GM21528 (cell line): Measurements from ENCODE around the gene TMEM79.

Experiments
- ATAC-seq: cut with Tn5 transposase; IDR thresholded peaks from one replicate; pipeline ENCODE4 v1.9.1; 2021; ENCODE audit warnings: mild to moderate bottlenecking, moderate library complexity; ENCODE audit not compliant: unreplicated experiment, low FRiP score

Gene TMEM79

GRCh38 chr1:156262461-156263287, 21.5 kb upstream of the TMEM79 start:
- ATAC-seq, result no peak

- no peak for ATAC-seq
Observed at GRCh38 chr1:156263288-156263655, 20.9 kb upstream of the TMEM79 start.

GRCh38 chr1:156266051-156266450, 18.1 kb upstream of the TMEM79 start:
- ATAC-seq, result no peak

GRCh38 chr1:156268336-156268735, 15.8 kb upstream of the TMEM79 start:
- ATAC-seq, result no peak

- no peak for ATAC-seq
Observed at GRCh38 chr1:156270314-156270713, 13.8 kb upstream of the TMEM79 start.

- ATAC-seq, result no peak
Observed at GRCh38 chr1:156276532-156276931, 7.6 kb upstream of the TMEM79 start.

- ATAC-seq, result no peak
Observed at GRCh38 chr1:156276966-156277381, 7.2 kb upstream of the TMEM79 start.

- no peak for ATAC-seq
Observed at GRCh38 chr1:156279837-156280236, 4.3 kb upstream of the TMEM79 start.

GRCh38 chr1:156281281-156281680, 2.8 kb upstream of the TMEM79 start:
- peak; percentile 28 for ATAC-seq

GRCh38 chr1:156281693-156282478, 2.2 kb upstream of the TMEM79 start:
- peak; percentile 18 for ATAC-seq

GRCh38 chr1:156282479-156283222, 1.5 kb upstream of the TMEM79 start, which contains the start of gene SMG5:
Gene SMG5 (minus strand): TSS chr1:156282825. CDS start chr1:156282680, 145 bp downstream.
- ATAC-seq, result peak; percentile 70

- ATAC-seq, result no peak
Observed at GRCh38 chr1:156283521-156283920, 604 bp upstream of the TMEM79 start.

- no peak for ATAC-seq
Observed at GRCh38 chr1:156284757-156285156, 632 bp downstream of the TMEM79 start.

GRCh38 chr1:156285437-156285836, 1.3 kb downstream of the TMEM79 start:
- no peak for ATAC-seq

GRCh38 chr1:156286061-156286460, 1.9 kb downstream of the TMEM79 start:
- ATAC-seq, result no peak

GRCh38 chr1:156289857-156290256, 5.7 kb downstream of the TMEM79 start:
- no peak for ATAC-seq

GRCh38 chr1:156291226-156292061, 7.3 kb downstream of the TMEM79 start:
- ATAC-seq, result no peak

GRCh38 chr1:156293098-156293434, 8.9 kb downstream of the TMEM79 start:
- no peak for ATAC-seq

- no peak for ATAC-seq
Observed at GRCh38 chr1:156293895-156294294, 9.8 kb downstream of the TMEM79 start.

GRCh38 chr1:156295391-156295947, 11.3 kb downstream of the TMEM79 start, which contains the start of gene GLMP:
Gene GLMP (minus strand): TSS chr1:156295679. CDS start chr1:156295645, 34 bp downstream.
- no peak for ATAC-seq
